AG04449 (cell line): Measurements from ENCODE around the gene MAP1B.

ENCODE experiments used
- CTCF ChIA-PET: fragments of 350-600 bp; formaldehyde crosslinking; extraction: SDS; loops from one replicate; lab custom pipeline; 2021; ENCODE audit warnings: antibody characterized with exemption; lab: Yijun Ruan, JAX
- POLR2A ChIA-PET: fragments of 400-600, 350-600 bp; formaldehyde crosslinking; extraction: SDS; loops from one replicate; lab custom pipeline; 2020; ENCODE audit warnings: antibody characterized with exemption, inconsistent platforms; lab: Yijun Ruan, JAX
- DNase-seq: peaks from one replicate; pipeline ENCODE4 v3.0.0-alpha.2; 2010; ENCODE audit warnings: low read depth, low spot score
- H3K4me3 ChIP-seq: 2 replicates; pipeline ENCODE4 v1.5.1; 2011; ENCODE audit warnings: low read depth, mild to moderate bottlenecking, control low read depth, low read length
- CTCF ChIP-seq: IDR thresholded peaks from one replicate; pipeline ENCODE4 v1.5.1; 2011; ENCODE audit warnings: mild to moderate bottlenecking, moderate library complexity, low read length, control low read depth, inconsistent platforms; ENCODE audit not compliant: insufficient read depth; ENCODE audit errors: missing control alignments

MAP1B gene

GRCh38 chr5:72092074-72092473 lies 15.2 kb upstream of the MAP1B start:
- TF ChIP-seq CTCF: no peak
- CTCF ChIA-PET: no interaction called here
- H3K4me3 ChIP-seq: no peak overlapping the region
- POLR2A ChIA-PET: no interaction called here
- no peak for DNase-seq

- DNase-seq: no peak
- CTCF ChIA-PET: interaction anchor here (1.0 to 1.6 kb wide), 2 partner anchors 215 to 273 kb away, joined by 3 to 4 read pairs; no protein-coding TSS in a partner anchor
These were observed 14.1 kb upstream of the MAP1B start for GRCh38 chr5:72093217-72093616.

GRCh38 chr5:72093824-72094223 lies 13.5 kb upstream of the MAP1B start:
- POLR2A ChIA-PET: no interaction called here
- H3K4me3 ChIP-seq: no peak overlapping the region
- CTCF ChIA-PET: interaction anchor here (1.0 to 1.6 kb wide), 2 partner anchors 214 to 273 kb away, joined by 3 to 4 read pairs; no protein-coding TSS in a partner anchor
- no peak for TF ChIP-seq CTCF
- no peak for DNase-seq

More at GRCh38 chr5:72093217-72093616, 14.1 kb upstream of the MAP1B start:
- no peak overlapping the region for H3K4me3 ChIP-seq
- POLR2A ChIA-PET: no interaction called here
- TF ChIP-seq CTCF: no peak

GRCh38 chr5:72096602-72097188 lies 10.6 kb upstream of the MAP1B start:
- no peak for TF ChIP-seq CTCF
- CTCF ChIA-PET: no interaction called here
- no peak overlapping the region for H3K4me3 ChIP-seq
- POLR2A ChIA-PET: no interaction called here
- no peak for DNase-seq

GRCh38 chr5:72101828-72102227 lies 5.4 kb upstream of the MAP1B start:
- CTCF ChIA-PET: interaction anchor here (0.7 to 1.6 kb wide), 3 partner anchors 35 to 330 kb away, joined by 3 read pairs; no protein-coding TSS in a partner anchor

More at GRCh38 chr5:72101828-72102227, 5.4 kb upstream of the MAP1B start:
- DNase-seq: no peak
- TF ChIP-seq CTCF: no peak
- no peak overlapping the region for H3K4me3 ChIP-seq
- POLR2A ChIA-PET: no interaction called here
